Lung microvascular endothelial cell (primary cell): ENCODE measurements around the gene CHRNE. TPM values are rescaled to one million over a fixed set of nuclear protein-coding genes. Genes with fewer than 3 reads are reported as not detected.
"Not testable (repeated sequence)": the region's sequence is repeated elsewhere in the genome, so short reads cannot be mapped to it uniquely, and the experiment has no call there.

ENCODE experiments used
- DNase-seq, 2 donors: peaks; one replicate each; pipeline versions ENCODE4 v3.0.0 to v3.0.0-alpha.2; 2010; ENCODE audit warnings: low read depth in 2 of 2
- total RNA-seq: library from RNA; depleted of rRNA; stranded (reverse); fragments of >200 nt; gene quantifications from 2 replicates; pipeline ENCODE4 v1.2.1, GENCODE V29; 2014

The CHRNE gene
- total RNA-seq, 1 donor from 2014 or later, result 1.4 TPM

DNA sequence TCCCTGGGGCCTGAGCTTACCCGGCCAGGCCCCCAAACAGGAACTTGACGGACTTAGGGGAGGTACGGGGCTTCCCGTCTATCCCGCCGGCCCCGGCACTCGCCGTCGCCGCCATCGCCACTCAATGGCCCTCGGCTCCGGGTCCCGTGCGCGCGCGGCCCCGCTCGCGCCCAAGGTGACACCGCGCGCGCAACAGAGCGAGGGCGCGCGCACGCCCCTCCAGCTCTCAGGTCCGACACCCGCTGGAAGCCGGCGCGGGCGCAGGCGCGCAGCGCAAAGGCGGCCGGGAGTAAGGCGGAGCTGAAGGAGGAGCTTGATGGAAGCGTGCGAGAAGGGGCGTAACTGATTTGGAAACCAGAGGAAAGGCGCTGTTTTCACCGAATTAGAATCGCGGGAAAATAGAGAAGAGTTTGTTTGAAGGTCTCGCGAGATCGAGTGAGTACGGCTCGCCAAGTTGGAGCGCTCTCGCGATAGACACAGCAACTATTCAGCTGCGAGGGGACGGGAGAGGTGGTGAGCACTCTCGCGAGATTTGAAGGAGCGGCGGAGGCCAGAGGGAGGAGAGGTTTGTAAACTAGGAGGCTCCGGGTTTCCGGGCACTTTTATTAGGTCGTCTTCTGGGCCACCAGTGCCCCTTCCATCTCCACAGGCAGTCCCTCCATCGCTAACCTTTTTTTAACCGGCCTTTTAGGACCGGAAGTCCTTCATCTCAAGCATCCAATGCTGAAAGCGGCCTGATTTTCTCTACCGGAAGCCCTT, 37.1 kb upstream of the CHRNE start, which contains the start of the genes RNF167 and SLC25A11:
TSS of gene RNF167 (plus strand) at position 473 of the 759 bp plus-strand sequence. CDS start 642 bp downstream, outside the sequence.
TSS of gene SLC25A11 (minus strand) at position 251 of the 759 bp plus-strand sequence. CDS start at position 115, 136 bp downstream.
- peak; percentile 100 for DNase-seq

DNA sequence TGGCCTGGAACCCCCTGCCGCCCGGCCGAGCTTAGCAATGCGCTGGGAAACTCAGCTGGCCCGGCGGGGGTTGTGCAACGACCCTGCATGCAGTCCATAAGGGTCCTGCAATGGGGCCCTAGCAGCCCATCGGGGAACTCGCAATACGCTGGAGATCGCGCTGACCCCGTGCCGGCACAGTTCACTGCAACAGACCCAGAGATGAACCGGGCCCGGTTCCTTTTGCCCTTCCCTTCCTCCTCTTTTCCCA, 36.6 kb upstream of the CHRNE start:
- DNase-seq, result no peak

DNA sequence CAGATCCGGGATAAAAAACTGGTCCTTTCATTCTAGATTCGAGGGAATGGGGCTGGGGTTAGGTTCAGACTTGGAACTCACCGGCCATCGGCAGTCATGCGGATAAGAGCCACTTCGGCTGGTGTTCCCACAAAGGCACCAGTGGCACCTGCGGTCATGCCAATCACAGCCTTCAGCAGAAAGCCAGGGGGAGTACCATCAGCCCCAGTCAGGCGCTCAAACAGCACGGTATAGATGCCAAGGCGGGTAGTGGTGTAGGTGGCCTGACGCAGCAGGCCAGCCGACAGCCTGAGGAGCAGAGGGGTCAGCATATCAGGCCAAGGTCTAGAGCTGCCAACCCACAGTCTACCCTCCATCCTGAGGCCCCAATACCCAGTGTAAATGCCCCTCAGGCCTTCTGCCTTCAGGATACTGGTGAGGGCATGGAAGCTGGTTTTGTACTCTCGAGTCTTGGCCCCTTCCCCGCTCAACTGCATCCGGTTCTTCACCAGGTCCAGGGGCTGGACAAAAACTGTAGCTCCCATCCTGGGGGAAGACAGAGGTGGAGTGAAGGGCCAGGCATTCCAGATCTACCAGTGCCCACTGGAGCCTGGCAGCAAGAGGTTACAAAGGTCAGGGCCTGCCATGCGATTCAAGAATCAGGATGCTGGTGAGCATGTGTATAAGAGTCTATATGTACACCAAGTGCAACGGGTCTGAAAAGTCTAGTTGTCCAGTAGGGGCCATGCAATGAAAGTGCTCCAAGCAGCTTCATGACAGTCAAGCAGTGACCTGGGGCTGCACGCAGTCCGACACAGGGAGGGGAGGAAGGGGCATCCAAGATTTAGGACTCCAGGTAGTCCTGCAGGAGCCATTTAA, 36.0 kb upstream of the CHRNE start:
- peak; percentile 14 to 23 for DNase-seq

DNA sequence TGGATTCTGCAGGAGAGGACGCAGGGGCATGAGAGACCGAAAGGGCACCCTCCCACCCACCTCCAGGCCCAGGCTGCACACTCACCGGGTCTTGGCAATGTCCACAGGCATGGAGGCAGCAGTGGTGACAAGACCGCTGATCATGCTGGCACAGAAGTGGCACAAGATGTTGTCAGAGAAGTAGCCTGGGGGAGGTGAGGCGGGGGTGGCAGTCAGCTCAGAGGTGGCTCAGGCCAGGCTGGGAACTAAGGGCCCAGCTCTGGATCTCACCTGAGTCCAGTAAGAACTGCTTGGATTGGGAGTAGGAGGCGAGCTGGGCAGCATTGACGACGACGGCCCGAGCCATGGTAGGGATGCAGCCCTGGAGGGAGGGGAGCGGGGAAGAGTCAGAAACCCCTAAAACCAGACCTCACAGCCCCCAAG, 35.2 kb upstream of the CHRNE start:
- DNase-seq, result no peak

DNA sequence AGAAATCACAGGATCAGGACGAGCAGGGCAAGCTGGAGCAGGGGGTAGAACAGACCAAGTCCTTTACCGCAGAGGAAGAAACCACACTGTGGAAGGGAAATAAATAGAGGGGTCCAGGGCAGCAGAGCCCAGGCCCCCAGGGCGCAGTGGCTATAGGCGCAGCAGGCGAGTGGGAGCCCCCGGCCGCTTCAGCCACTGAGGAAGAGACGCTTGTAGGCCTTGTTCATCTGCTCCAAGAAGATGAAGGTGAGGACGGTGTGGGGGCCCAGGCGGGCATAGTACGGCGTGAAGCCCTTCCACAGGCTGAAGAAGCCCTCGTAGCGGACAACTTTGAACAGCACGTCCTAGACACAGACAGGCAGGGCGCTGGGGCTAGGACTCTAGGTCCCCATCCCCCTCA, 34.7 kb upstream of the CHRNE start:
- DNase-seq, result no peak

DNA sequence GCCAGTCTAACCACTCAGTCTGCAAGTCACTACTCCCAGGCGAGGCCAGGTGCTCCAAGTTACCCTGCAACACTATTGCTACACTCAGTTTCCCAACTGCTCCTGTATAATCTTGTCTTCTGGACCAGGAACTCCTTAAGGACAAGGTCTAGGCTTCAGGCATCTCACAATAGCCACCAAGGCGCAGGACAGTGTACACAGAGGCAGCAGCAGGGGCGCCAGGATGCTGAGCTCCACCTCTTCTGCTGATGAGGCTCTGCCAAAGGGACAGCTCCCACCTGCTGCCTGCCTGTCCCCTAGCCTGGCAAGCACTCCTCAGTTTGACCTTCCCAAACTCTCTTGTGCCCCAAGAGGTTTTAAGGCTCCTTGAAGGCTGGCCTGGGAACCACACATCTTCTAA, 33.5 kb upstream of the CHRNE start:
- DNase-seq, result no peak

DNA sequence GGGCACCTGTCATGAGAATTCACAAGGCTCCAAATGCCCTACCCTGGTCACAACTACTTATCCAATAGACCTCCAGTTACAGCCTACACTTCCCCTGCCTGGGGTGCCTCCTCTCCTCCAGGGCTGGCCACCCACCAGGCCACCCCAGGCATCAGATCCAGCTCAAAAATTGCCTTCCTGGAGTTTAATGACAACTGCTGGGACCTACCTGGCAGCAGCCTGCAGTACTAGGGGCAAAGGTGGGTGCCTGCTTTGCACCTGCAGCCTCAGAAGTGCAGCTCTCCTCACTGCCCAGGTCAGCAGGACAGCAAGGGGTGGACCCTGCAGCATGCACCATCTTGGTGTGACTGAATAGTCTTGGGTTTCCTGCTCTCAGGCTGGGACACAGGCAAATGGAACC, 32.8 kb upstream of the CHRNE start:
- DNase-seq, result no peak

DNA sequence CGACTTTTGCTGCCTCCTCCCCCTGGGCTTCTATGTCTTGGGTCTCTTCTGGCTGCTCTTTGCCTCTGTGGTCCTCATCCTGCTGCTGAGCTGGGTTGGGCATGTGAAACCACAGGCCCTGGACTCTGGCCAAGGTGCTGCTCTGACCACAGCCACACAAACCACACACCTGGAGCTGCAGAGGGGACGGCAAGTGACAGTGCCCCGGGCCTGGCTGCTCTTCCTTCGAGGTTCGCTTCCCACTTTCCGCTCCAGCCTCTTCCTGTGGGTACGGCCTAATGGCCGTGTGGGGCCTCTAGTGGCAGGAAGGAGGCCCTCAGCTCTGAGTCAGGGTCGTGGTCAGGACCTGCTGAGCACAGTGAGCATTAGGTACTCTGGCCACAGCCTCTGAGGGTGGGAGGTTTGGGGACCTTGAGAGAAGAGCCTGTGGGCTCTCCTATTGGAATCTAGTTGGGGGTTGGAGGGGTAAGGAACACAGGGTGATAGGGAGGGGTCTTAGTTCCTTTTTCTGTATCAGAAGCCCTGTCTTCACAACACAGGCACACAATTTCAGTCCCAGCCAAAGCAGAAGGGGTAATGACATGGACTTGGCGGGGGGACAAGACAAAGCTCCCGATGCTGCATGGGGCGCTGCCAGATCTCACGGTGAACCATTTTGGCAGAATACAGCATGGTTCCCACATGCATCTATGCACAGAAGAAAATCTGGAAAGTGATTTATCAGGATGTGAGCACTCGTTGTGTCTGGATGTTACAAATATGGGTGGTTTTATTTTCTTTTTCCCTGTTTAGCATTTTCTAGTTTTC, 31.5 kb upstream of the CHRNE start:
- peak; percentile 32 to 47 for DNase-seq

DNA sequence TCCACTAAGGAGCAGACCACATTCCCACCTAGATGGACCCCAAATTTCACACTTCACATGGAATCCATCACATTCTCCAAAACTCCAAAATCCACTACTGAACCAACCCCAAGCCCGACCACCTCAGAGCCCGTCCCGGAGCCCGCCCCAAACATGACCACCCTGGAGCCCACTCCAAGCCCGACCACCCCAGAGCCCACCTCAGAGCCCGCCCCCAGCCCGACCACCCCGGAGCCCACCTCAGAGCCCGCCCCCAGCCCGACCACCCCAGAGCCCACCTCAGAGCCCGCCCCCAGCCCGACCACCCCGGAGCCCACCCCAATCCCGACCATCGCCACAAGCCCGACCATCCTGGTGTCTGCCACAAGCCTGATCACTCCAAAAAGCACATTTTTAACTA, 30.7 kb upstream of the CHRNE start:
- DNase-seq, result no peak

DNA sequence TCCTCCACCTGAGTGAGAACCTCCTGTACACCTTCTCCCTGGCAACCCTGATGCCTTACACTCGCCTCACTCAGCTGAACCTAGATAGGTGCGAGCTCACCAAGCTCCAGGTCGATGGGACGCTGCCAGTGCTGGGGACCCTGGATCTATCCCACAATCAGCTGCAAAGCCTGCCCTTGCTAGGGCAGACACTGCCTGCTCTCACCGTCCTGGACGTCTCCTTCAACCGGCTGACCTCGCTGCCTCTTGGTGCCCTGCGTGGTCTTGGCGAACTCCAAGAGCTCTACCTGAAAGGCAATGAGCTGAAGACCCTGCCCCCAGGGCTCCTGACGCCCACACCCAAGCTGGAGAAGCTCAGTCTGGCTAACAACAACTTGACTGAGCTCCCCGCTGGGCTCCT, 29.9 kb upstream of the CHRNE start:
- DNase-seq, result no peak

DNA sequence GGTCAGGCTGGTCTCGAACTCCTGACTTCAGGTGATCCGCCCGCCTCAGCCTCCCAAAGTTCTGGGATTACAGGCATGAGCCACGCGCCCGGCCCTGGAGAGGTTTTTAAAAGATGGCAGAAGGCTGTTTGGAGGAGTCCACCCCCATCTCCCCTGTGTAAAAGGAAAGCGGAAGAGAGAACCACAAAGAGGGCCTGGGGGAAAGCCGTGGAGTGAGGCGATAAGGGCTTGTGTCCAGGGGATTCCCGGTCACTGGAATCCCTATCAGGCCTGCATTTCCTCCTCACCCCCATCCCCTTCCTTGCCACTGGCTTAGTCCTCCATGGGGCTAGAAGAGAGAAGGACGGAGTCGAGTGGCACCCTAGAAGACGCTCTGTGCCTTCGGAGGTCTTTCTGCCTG, 29.1 kb upstream of the CHRNE start, which contains the start of gene GP1BA:
TSS of gene GP1BA (plus strand) at position 315 of the 400 bp plus-strand sequence. CDS start 328 bp downstream, outside the sequence.
- no peak for DNase-seq

DNA sequence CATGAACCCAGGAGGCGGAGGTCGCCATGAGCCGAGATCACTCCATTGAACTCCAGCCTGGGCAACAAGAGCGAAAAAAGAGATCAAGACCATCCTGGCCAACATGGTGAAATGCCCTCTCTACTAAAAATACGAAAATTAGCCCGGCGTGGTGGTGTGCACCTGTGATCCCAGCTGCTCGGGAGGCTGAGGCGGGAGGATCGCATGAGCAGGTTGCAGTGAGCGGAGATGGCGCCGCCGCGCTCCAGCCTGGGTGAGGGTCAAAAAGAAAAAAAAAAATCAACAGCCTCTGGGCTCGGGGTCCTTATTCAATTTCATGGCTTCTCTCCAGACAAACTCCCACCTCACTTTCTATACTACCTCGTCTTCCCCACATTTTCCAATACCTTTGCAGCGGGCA, 26.0 kb upstream of the CHRNE start:
- no peak for DNase-seq

DNA sequence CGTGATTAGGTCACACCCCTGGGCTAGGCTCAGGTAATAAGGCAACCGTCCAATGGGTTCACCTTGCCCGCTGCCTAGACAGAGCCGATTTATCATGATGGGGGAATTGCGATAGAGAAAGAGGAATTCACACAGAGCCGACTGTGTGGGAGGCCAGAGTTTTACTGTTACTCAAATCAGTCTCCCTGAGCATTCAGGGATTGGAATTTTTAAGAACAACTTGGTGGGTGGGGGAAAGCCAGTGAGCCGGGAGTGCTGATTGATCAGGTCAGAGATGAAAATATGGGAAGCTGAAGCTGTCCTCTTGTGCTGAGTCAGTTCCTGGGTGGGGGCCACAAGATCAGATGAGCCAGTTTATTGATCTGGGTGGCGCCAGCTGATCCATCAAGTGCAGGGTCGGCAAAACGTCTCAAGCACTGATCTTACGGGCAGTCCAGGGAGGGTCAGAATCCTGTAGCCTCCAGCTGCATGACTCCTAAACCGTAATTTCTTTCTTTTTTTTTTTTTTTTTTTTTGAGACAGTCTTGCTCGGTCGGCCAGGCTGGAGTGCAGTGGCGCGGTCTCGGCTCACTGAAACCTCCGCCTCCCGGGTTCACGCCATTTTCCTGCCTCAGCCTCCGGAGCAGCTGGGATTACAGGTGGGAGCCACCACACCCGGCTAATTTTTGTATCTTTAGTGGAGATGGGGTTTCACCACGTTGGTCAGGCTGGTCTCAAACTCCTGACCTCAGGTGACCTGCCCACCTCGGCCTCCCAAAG, 23.9 kb upstream of the CHRNE start:
- DNase-seq, result not testable (repeated sequence)

DNA sequence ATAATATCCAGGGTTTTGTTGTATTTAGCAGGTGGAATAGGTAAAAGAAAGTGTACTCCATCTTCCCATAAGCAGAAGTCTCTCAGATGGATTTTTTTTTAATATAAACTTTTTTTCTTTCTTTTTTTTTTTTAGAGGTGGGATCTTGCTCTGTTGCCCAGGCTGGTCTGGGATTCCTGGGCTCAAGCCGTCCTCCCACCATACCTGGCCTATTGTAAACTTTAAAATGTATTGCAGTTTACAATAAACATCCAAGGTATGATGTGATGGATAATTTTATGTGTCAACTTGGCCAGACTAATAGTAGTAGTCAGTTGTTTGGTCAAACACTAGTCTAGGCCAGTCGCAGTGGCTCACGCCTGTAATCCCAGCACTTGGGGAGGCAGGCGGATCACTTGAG, 18.4 kb upstream of the CHRNE start:
- DNase-seq, result no peak

DNA sequence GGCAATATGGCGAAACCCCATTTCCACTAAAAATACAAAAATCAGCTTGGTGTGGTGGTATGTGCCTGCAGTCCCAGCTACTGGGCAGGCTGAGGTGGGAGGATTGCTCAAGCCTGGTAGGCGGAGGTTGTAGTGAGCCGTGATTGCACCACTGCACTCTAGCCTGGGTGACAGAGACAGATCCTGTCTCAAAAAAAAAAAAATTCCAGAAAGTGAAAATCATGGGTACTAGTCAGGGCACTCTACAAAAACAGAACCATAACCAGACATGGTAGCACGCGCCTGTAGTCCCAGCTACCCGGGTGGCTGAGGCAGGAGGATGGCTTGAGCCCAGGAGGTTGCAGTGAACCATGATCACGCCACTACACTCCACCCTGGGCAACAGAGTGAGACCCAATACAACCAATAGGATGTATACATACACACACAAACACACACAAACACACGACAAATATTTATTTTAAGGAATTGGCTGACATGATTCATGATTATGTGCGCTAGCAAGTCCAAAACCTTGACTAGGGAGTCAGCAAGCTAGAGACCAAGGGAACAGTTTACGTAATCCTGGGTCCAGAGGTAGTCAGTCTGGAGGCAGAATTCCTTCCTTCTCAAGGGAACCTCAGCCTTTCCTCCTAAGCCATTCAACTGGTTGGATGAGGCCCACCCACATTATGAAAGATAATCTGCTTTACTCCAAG, 17.6 kb upstream of the CHRNE start:
- no peak for DNase-seq

DNA sequence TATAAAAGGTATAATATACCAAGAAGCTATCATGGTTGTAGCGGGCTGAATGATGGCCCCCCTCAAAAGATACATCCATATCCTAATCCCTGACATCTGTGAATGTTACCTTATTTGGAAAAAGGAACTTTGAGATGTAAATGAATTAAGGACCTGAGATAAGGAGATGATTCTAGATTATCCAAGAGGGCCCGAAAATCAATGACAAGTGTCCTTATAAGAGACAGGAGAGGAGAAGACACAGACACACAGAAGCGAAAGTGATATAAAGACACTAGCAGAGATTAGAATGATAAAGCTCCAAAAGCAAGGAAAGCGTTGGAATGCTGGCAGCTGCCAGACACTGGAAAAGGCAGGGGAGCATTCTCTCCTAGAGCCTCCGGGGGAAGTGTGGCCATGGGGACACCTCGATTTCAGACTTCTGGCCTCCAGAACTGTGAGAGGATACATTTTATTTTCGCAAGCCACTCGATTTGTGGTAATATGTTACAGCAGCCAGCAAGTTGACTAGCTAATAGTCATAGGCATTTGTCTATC, 16.7 kb upstream of the CHRNE start:
- DNase-seq, result no peak

DNA sequence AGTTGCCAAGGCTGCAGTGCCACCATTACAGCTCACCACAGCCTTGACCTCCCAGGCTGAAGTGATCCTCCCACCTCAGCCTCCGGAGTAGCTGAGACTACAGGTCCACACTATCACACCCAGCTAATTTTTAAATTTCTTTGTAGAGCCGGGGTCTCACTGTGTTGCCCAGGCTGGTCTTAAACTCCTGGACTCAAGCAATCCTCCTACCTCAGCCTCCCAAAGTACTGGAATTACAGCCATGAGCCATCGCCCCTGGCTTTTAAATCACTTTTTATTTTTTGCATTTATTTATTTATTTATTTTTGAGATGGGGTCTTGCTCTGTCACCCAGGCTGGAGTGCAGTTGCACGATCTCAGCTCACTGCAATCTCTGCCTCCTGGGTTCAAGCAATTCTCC, 11.7 kb upstream of the CHRNE start:
- not testable (repeated sequence) for DNase-seq

DNA sequence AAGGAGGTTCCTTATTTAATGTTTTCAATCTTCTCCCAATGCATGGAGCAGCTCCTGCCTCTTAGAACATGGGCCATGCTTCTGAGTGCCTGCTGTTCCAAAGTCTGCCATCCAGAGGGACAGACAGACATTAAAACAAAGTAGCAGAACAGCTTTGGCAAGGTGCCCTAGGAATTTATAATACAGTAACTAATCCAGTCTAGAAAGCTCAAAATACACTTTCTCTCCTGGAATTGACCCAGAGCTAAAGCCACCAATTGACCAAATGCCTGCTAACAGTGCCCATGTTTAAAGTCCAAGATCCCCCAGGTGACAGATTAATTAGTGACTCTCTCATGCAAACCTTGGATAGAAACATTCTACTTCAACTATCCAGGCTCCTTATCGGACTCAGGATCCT, 11.1 kb upstream of the CHRNE start:
- no peak for DNase-seq

DNA sequence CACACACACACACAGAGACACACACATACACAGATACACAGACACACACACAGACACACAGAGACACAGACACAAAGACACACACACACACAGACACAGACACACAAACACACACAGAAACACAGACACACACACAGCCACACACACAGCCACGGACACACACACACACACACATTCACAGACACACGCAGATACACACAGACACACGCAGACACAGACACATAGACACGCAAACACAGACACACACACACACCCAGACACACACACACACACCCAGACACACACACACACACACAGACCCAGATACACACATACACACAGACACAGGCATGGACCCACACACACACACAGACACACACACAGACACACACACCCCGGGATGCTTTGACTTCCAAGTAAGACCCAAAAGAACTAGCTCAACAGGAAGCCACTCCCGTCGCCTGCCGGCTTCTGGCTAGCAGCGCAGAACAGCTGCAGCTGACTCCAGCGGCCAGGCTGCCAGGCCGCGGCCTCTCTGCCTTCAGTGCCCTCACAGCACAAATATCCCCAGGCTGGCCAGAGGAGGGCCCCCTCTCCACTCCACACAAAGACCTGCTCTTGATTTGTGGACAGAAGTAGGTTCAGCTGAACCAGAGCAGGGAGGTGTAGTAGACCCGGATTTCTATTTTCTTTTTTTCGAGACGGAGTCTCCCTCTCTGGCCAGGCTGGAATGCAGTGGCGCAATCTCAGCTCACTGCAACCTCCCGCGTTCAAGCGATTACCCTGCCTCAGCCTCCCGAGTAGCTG, 6.0 kb upstream of the CHRNE start:
- peak; percentile 95 to 96 for DNase-seq
